ENCODE data around the gene TTBK2.

- TF ChIP-seq, protein P1, sequence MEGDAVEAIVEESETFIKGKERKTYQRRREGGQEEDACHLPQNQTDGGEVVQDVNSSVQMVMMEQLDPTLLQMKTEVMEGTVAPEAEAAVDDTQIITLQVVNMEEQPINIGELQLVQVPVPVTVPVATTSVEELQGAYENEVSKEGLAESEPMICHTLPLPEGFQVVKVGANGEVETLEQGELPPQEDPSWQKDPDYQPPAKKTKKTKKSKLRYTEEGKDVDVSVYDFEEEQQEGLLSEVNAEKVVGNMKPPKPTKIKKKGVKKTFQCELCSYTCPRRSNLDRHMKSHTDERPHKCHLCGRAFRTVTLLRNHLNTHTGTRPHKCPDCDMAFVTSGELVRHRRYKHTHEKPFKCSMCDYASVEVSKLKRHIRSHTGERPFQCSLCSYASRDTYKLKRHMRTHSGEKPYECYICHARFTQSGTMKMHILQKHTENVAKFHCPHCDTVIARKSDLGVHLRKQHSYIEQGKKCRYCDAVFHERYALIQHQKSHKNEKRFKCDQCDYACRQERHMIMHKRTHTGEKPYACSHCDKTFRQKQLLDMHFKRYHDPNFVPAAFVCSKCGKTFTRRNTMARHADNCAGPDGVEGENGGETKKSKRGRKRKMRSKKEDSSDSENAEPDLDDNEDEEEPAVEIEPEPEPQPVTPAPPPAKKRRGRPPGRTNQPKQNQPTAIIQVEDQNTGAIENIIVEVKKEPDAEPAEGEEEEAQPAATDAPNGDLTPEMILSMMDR (IDR thresholded peaks at IDR 0.05) = no peak
- TF ChIP-seq EP300 (IDR thresholded peaks at IDR 0.05; ENCODE audit: low read depth) = no peak
These were observed 227.6 kb downstream of the TTBK2 start for GRCh38 chr15:42692997-42693396.

All from transverse colon (tissue), 3 donors.